H4 (cell line): Measurements from ENCODE around the gene BNIPL. TPM values are rescaled to one million over a fixed set of nuclear protein-coding genes. Genes with fewer than 3 reads are reported as not detected.

Experiments used
- DNase-seq: peaks from one replicate; pipeline ENCODE4 v3.0.0-alpha.2; 2015; ENCODE audit warnings: low spot score
- total RNA-seq: library from RNA; depleted of rRNA; stranded (reverse); fragments of >200 nt; shearing (Covaris generic); gene quantifications from 2 replicates; pipeline ENCODE4 v1.2.3, GENCODE V29; 2014; rRNA removed

Gene BNIPL, protein sequence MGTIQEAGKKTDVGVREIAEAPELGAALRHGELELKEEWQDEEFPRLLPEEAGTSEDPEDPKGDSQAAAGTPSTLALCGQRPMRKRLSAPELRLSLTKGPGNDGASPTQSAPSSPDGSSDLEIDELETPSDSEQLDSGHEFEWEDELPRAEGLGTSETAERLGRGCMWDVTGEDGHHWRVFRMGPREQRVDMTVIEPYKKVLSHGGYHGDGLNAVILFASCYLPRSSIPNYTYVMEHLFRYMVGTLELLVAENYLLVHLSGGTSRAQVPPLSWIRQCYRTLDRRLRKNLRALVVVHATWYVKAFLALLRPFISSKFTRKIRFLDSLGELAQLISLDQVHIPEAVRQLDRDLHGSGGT
- 0.10 TPM in 1 of 2 replicates, not detected in the other for total RNA-seq

DNA sequence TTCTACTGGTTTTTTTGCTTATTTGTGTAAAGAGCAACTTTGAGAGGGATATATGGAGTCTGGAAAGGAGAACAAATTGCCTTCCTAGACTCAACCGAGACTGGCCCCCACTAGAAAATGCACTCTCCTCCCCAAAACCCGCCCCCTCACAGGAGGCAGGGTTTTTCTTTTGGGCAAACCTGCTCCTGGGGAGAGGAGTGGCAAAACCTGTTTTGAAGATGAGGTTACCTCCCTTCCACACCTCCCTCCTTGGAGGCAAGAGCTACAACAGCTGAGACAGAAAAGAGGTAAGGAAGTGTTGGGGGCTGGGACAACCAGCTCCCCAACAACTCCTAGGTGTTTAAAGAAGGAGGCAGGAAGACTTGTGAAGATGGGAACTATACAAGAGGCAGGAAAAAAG, at the start of gene BNIPL:
BNIPL (plus strand) TSS at position 231 of the 400 bp plus-strand sequence; CDS start at position 371, 140 bp downstream.
- DNase-seq = no peak

DNA sequence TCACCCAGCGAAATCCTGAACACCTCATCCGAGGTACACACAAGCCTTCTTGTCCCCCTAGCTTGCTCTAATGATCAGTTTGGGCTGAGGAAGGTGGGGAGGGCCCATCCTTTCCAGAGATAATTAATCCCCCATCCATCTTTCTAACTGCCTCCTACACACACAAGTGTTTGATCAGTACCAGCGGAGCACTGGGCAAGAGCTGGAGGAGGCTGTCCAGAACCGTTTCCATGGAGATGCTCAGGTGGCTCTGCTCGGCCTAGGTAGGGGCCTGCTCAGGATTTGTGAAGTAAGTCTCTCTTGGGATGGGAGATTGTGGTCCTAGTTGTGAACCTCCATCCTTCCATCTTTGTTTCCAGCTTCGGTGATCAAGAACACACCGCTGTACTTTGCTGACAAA, 48.5 kb upstream of the BNIPL start:
- no peak for DNase-seq

DNA sequence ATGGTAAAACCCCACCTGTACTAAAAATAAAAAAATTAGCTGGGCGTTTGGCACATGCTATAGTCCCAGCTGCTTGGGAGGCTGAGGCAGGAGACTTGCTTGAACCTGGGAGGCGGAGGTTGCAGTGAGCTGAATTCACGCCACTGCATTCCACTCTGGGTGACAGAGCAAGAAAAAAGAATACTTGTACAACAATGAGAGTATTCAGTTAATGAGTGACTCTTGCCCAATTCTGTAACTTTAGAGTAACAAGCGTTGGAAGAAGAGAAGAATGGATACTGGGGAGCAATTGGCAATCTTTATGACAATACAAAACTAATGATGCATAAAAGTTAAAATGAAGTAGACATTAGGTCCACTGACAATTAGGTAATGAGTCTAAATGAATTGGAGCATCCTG, 43.8 kb upstream of the BNIPL start:
- DNase-seq = no peak

DNA sequence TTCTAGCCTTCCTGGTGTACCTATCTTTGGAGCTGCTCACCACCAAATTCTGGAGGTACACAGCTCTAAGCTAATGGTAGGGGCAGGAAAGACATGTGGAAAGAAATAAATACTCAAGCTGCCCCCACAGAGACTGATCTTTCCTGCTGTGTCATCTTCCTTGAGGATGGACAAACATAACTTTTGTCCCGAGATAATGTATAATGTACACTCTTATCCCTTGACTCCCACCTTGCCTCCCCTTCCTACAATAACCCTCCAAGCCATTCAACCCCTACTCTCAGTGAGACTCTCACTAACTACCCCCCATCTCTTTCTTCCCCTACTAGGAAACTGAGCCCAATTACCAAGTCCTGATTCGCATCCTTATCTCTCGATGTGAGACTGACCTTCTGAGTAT, 42.1 kb upstream of the BNIPL start:
- no peak for DNase-seq

DNA sequence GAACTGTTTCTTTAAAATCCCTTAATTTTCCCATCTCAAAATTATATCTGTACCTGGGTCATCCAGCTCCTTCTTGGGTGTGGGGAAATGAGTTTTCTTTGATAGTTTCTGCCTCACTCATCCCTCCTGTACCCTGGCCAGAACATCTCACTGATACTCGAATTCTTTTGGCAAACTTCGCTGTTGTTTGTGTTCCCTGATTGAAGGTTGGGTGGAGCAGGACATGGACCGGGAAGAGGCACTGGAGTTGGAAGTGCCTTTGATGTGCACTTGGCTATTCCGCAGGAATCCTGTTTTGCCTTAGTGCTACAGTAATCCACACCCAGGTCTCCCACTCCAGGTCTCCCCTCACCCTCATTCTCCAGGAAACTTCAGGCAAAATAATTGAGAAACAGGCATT, 40.9 kb upstream of the BNIPL start:
- no peak for DNase-seq

DNA sequence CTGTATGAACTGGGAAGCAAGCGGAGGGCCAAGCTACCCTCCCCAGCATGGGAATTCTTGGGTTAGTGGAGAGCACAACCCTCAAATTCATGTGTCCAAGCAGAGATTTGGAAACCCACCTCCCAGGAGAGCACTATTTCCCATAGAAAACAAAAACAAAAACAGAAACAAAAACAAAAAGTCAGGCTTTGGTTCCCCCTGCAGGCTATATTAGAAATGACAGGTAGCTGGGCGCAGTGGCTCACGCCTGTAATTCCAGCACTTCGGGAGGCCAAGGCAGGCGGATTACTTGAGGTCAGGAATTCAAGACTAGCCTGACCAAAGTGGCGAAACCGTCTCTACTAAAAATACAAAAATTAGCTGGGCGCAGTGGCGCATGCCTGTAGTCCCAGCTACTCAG, 40.5 kb upstream of the BNIPL start:
- no peak for DNase-seq

DNA sequence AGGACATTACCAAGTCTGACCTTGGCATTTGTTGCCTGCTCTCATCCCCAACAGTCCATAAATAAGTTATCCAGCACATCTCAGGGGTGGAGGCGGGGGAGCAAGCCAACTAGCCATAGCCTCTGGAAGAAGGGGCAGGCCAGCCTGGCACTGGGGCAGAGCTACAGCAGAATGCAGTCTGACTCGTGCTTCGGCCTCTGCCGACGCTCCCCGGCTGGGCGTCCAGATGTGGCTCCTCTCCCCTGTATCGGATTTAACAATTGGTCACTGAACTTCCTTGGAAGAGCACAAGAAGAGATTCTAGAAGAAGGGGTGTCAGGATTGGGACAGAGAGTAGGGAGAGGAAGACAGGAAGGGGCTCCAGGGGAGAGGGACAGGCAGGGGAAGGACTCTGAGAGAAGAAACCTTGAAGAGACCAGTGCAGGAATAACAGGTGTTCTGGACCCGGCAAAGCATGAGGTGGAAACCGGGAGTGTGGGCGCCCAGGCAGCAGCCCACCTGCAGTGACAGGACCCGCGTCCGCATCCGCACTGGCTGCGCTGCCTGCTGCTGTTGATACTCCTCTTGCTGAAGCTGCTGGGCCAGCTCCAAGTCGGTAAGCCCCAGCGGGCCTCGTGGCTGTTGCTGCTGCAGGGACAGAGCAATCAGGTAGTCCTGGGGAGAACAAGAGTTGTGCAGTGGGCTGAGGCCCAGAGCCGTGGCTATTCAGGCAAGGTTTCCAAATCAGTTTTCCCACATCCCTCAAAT, 39.1 kb upstream of the BNIPL start:
- no peak for DNase-seq

DNA sequence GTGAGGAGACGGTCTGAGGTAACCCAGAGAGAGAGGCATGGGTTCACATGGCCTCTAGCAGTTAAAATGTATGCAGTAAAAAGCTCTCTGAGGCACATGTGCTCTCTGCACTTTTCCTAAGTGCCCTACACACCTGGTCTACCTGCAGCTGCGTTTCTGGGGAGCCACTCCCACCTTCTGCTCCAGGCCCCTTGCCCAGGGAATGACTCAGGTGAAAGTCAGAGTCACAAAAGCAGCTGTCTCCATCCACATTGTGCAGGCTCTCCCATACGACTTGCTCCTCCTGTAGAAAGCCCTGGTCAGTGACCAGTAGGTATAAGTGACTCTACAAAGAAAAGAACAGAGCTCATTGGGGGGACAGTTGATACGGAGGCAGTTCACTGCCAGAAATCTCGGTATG, 38.4 kb upstream of the BNIPL start:
- no peak for DNase-seq

DNA sequence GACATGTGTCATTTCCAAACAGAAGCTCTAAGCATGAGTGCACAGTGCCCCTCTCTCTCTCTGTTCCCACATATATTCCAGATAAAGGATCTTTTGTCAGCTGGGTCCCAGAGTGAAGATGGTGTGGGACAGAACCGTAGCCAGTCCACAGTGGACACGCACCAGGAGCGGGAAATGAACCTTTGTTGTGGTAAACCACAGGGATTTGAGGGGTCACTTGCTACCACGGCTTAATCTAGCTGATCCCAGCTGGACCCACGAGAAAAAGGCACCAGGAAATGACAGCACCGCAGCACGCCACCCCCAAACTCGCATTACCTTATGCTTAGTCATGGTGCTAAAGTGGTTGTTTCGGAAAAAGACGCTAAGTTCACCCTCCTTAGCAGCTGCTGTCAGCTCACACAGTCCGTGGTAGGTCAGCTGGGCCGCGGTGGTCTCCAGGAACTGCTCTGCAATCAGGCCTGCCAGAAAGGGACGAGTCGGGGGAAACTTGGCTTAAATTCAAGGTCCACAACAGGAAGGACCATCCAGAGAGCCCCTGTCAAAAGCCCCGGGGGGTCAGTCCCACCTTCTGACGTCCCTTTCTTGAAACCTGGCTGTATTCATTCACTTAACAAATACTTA, 37.2 kb upstream of the BNIPL start:
- peak; percentile 80 for DNase-seq

DNA sequence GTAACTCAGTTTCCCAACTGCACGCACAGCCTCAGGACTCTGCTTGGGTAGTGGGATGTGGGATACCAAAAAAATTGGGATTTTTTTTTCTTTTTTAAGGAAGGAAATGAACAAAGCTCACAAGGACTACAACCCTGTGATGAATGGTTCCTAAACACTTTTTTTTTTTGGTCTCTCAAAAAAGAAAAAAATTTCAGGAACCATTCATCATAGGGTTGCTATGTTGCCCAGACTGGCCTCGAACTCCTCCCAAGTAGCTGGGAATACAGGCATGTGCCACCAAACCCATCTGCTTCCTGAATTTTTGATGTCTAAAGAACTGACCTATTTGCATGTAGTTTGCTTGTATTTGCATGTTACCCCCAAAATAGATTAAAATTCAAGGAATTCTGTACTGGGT, 36.5 kb upstream of the BNIPL start:
- DNase-seq = no peak

DNA sequence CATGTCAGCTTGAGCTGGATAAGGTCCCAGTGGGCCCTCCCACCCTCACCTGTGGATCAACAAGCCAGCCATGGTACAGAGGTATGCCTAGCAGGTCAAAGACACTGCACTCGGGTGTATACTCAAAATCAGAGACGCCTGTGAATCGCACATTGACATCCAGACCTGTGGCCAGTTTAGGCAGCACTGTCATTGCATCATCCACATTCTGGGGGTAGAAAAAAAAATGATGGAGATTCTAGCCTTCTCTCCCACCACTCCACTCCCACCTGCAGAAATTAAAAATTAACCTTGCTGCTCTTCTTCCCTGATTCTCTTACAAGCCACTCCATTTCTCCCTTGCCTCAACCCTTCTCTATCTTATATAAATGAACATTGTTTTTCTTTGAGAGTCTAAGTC, 36.0 kb upstream of the BNIPL start:
- DNase-seq = no peak

DNA sequence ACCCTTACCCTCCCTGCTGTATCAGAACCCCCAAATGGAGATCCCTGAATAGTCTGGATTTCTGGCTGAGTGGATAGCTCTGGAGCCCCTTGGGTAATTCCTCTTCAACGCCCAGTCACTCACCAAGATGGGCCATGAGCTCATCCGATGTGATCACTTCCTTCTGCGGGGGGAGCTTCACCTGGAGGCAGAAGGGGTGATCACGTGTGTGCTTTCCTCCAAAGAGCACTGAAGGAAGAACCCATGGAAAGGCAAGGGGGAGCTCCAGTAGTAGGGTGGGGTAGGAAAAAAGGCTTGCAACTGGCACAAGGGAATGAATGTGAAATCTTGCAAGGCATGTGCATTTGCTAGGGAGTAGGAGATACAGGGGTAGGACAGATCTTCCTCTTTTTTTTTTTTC, 34.8 kb upstream of the BNIPL start:
- no peak for DNase-seq

DNA sequence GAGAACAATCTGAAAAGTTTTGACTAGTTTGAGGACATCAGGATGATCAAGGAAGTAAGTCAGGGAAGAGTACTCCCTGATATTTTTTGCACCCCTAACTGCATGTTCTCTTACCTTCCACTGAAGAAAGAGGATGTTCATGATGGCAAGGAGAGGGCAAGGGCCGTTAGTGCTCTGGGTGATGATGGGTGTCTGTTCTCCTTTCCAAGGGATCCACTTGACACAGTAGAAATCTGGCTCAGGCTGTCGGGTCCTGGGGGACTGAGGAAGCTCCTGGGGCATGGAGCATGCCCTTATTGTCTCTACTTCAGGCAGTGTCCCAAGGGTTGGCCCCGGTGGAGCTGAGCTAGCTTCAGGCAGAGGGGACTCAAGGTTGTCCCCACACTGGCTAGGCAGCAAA, 34.3 kb upstream of the BNIPL start:
- DNase-seq = no peak

DNA sequence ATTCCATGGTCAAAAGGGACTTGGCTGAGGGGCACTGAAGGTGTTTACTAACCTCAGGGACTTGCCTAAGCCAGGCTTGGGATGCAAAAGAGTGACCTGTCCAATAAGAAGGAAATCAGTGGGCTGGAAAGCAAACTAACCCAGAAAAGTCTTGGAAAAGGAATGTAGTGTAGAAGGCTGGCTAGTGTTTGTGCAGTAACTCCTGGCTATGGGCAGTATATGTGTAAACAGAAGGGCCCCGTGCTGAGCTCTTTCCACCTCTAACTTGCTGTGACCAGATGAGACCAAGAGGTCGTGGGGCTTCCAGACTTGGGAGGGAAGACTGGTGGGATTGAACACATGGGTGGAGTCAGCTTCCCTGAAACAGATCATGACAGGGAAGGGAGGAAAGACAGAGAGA, 33.8 kb upstream of the BNIPL start:
- DNase-seq = no peak

DNA sequence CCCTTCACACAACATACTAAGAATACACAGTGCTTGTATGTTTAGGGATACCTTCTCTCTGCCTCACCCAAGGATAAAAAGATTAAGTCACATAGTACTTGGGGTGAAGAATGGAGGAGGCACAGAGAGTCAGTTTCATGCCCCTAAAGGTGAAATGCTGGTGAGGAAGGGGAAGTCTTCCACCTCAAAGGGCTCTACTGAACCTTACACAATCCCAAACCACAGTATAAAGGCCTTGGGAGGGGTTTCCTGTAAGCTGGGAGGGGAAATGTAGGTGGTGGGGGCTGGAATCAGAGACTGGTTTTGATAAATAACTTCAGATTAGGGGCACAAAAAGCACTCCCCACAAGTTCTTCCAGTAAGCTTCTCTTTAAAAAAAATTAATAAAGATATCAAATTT, 33.2 kb upstream of the BNIPL start:
- DNase-seq = no peak

DNA sequence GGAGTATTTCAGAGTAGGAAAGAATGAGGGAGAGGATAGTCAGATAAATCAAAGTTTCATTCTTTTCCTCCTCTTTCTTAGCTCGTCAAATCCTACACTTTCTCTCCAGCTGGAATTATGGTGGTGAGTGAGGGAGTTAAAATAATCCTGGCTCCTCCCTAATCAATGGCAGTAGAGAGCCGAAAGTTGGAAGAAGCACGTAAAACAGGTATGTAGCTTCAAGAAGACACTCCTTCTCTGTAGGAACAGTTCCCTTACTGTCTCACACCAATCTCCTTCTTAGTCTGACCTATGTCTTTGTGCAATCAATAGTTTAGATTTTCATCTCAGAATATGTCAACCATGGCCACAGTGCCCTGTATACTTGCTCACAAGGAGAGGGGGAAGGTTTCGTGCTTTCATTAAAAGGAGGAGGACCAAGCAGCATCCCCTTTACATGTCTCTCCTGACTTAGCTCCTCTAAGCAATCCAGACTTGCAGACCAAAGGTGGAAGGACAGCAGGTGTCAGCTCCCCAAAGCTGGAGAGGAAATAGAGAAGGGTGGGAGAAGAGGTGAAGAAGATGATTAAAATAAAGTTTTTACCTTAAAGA, 30.6 kb upstream of the BNIPL start:
- DNase-seq = no peak

DNA sequence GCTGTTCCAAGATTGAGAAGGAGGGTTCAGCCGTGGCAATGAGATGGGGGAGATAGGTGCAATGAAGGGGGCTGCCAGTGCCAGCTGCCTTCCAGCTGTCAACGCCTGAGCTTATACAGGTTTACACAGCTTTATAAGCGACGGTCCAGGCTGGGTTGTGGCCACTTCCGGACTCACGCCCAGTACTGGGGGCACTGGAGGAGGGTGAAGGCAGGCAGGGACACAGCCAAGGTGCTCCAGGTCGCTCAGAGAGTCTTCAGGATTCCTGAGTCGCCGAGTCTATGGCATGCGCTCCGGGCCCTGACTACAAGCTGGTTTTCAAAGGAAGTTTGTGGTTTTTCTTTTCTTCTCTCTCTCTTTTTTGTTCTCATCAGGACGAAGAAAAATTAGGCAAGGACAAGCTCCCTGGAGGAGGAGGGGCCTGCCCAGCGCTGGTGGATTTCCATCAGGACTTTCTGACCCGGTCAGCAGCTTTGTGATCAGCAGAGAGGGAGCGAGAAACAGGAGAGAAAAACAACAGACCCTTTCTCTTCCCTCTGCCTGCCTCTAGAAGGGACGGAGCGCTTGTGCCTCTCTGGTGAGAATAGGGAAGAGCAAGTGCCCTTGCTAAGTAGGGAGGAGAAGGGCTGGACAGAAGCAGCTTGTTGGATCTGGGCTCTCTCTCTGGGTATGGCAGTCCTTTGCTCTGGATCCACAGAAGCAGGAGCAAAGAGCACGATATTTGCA, 29.9 kb upstream of the BNIPL start, which contains the start of gene MINDY1:
MINDY1 (minus strand) TSS at position 576 of the 726 bp plus-strand sequence. CDS start 4,285 bp downstream, outside the sequence.
- DNase-seq = peak; percentile 84

DNA sequence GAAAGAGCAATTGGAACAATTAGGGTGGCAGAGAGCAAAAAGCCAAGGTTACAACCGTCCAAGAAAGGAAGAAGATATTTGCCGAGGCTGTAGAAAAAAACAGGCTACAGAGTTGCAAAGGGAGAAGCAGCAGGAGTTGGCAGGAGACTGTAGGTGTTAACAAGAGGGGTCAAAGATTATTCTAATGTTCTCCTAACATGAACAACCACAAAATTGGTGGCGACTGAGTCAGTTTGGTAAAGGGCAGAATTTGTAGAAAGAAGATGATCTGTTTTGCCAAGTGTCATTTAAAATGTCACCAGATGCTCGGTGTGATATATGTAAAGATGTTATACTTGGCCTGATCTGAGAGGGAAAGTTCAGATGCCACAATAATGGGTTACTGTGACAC, 28.5 kb upstream of the BNIPL start:
- DNase-seq = no peak

DNA sequence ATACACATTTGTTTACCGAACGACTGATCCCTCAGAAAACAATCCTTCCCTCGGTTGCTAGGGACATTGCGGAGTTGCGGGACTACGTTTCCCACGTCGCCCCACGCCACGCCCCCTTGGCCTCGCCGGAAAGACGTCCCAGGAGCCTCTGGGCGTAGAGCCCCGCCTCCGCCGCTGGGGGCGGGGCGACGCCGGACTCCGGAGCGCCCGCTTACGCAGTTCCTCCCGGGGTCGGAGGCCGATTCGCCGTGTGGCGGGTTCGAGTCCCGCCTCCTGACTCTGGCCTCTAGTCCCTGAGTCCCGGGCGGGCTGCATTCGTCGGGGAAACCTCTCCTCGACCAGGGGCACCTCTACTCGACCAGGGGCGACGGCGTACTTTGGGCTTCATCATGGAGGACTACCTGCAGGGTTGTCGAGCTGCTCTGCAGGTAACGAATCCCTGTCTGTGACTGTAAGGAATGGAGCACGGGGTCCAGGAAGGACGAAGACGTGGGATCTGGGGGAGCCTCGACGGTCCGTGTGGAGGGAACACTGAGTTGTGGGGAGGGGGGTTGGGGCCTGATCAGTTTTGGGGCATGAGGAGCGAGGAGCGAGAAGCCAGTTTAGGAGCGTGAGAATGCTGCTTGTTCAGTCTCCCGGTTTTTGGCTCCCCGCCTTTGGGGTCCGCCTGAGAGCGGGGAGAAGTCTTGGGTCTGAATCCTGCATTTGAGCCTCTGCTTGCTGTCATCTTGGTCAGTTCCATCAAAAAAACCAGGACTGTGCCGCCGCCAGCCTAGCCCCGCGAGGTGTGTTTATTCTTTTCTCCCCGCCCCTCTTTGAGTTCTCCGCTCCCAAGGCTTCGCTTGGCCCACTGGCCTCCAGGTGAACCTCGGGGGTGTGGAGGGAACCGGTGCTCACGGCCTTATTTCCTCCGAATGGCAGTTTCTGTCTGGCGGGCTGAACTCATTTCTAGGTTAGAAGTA, 27.9 kb upstream of the BNIPL start, which contains the start of gene PRUNE1:
PRUNE1 (plus strand) TSS at position 206 of the 962 bp plus-strand sequence; CDS start at position 390, 184 bp downstream.
- DNase-seq = peak; percentile 92

DNA sequence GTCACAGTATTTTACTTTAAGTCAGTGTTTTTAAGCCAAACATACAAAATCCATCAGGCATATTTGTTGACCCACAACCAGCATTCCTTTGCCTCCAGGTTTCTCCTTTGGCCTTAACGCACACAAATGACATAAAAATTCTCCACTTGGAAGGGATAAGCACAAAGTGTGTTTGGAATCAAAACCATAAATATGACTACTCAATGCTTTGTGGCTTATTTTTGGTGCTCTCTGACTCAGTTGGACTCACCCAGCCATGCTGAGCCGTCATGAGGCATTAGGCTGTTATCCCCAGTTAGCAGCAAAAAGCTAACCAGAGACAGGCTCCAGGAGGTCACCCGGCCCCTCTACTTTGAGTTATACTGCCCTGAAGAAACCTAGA, 27.2 kb upstream of the BNIPL start:
- no peak for DNase-seq
